Natural killer cell (primary cell): ENCODE results near the gene ZNF215. TPM values are rescaled to one million over a fixed set of nuclear protein-coding genes. Genes with fewer than 3 reads are reported as not detected.
"Not testable (repeated sequence)": the region's sequence is repeated elsewhere in the genome, so short reads cannot be mapped to it uniquely, and the experiment has no call there.

Experiments used
- ATAC-seq, 3 donors: fragments of 150-1000 bp in 2 of 3; fragments of 200-7000 bp in 1 of 3; cut with Tn5 transposase; 1 replicate in 1 of 3; 2 replicates in 2 of 3; pipeline ENCODE4 v1.10.0; 2021; ENCODE audit warnings: mild to moderate bottlenecking in 2 of 3, moderate library complexity in 2 of 3
- DNase-seq, 2 donors: peaks; one replicate each; pipeline versions ENCODE4 v3.0.0 to v3.0.0-alpha.2; 2013 to 2021; ENCODE audit warnings: mixed read lengths in 1 of 2
- H3K27ac ChIP-seq: one replicate; pipeline ENCODE4 v1.5.1; 2013; ENCODE audit warnings: mild to moderate bottlenecking, low read length
- H3K27me3 ChIP-seq: one replicate; pipeline ENCODE4 v1.6.1; 2013; ENCODE audit warnings: low read length; ENCODE audit not compliant: control insufficient read depth, insufficient read depth
- H3K36me3 ChIP-seq: one replicate; pipeline ENCODE4 v1.6.1; 2013; ENCODE audit warnings: low read length; ENCODE audit not compliant: control insufficient read depth, insufficient read depth
- H3K4me1 ChIP-seq: one replicate; pipeline ENCODE4 v1.6.1; 2013; ENCODE audit warnings: low read length; ENCODE audit not compliant: control insufficient read depth, insufficient read depth
- H3K4me3 ChIP-seq: one replicate; pipeline ENCODE4 v1.5.1; 2013; ENCODE audit warnings: low read length
- H3K9me3 ChIP-seq: one replicate; pipeline ENCODE4 v1.6.1; 2013; ENCODE audit warnings: low read length; ENCODE audit not compliant: control insufficient read depth, insufficient read depth
- H3K27ac Mint-ChIP-seq, 2 donors: one replicate each; pipeline ENCODE4 v1.8.0; 2022; ENCODE audit warnings: mild to moderate bottlenecking in 2 of 2, mixed read lengths in 2 of 2, moderate library complexity in 1 of 2
- H3K27me3 Mint-ChIP-seq, 2 donors: one replicate each; pipeline ENCODE4 v1.8.0; 2022; ENCODE audit warnings: low read depth in 2 of 2, mixed read lengths in 2 of 2
- H3K36me3 Mint-ChIP-seq: one replicate; pipeline ENCODE4 v1.8.0; 2022; ENCODE audit warnings: mixed read lengths
- H3K4me1 Mint-ChIP-seq, 2 donors: one replicate each; pipeline ENCODE4 v1.8.0; 2022; ENCODE audit warnings: mixed read lengths in 2 of 2
- H3K4me3 Mint-ChIP-seq: one replicate; pipeline ENCODE4 v1.8.0; 2022; ENCODE audit warnings: mild to moderate bottlenecking, moderate library complexity, mixed read lengths
- H3K9me3 Mint-ChIP-seq, 2 donors: one replicate each; pipeline ENCODE4 v1.8.0; 2022; ENCODE audit warnings: mixed read lengths in 2 of 2
- WGBS: methylation state at CpG from one replicate; pipeline ENCODE4 v1.1.7; 2013; ENCODE audit warnings: missing lambda C conversion rate; ENCODE audit not compliant: insufficient coverage; 5-methylcytosine and 5-hydroxymethylcytosine counted together
- intact Hi-C: fragments of 100-400 bp; cut with micrococcal nuclease; formaldehyde crosslinking; loops from one replicate; pipeline ENCODE4 v1.14.2; 2022
- total RNA-seq, 4 donors: library from RNA; stranded (reverse); fragments of 120-200 nt in 1 of 4; gene quantifications; one replicate each; pipeline versions ENCODE4 v1.2.3 to v1.2.4, GENCODE V29; 2013 to 2022
- TF ChIP-seq, protein P1 (sequence below): fragments of 200-600 bp; IDR thresholded peaks from one replicate; pipeline ENCODE4 v1.8.0; 2022; ENCODE audit warnings: antibody characterized with exemption

ZNF215 gene
- under 1 TPM in 2 of 3 donors, not detected in 1; 0.26 to 0.80 TPM for total RNA-seq
- total RNA-seq (2013): 1.4 TPM

DNA sequence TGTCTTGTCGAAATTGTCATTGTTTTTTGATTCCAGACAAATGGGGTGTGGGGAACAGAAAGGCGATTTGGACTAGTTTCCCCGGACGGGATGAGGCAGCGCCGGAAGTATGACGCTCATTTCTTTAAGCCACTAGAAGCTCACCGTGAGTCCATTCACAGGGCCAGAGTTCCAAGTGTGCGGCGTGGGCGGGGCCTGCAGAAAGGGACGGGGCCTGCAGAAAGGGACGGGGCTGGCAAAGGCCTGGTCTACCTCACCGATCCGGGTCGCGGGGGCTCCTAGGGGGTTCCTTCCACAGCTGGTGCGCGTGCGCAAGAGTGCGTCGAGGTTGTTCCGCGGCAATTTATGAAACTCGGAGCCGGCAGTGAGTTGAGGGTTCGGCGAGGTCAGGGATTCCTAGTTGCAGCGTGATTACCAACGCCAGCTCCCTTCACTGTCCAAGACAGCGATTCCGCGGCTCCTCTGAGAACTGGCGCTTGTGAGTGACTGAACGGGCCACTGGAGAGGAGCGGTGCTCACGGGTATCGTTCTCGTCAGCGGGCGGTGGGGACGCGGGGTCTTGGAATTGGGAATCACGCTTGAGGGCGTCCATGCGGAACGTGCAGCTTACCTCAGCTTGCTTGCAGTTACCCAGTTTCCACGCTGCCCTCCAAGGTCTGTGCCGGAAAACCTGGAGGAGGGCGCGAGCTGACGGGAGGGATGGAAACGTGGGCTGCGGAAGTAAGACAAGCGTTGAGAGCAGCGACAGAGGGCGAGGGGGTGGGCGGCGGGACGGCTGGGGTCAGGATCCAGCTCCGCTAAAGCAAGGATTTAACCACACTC, at the start of gene ZNF215:
TSS of gene ZNF215 (plus strand) at position 219 of the 822 bp plus-strand sequence. CDS start 5,847 bp downstream, outside the sequence.
- H3K36me3 Mint-ChIP-seq: no peaks in the 10 kb centered on the region
- 1% methylated on average over 60 of the region's 61 CpGs for WGBS
- peak within 1 kb of the TSS; percentile 64 for H3K4me3 Mint-ChIP-seq
- peak within 1 kb of the TSS in 1 of 2 donors; percentile 32 for H3K27ac Mint-ChIP-seq
- peaks cover 17 to 22% of the 10 kb centered on the region in 2 donors for H3K4me1 Mint-ChIP-seq
- H3K9me3 Mint-ChIP-seq: peaks cover 0 to 5% of the 10 kb centered on the region in 2 donors
- H3K36me3 ChIP-seq: no peaks in the 10 kb centered on the region
- peaks cover 5% of the 10 kb centered on the region for H3K27me3 ChIP-seq
- no peak within 1 kb of the TSS for H3K27ac ChIP-seq
- peak within 1 kb of the TSS; percentile 63 for H3K4me3 ChIP-seq
- H3K27me3 Mint-ChIP-seq: peaks cover 8 to 65% of the 10 kb centered on the region in 2 donors
- peaks cover 9% of the 10 kb centered on the region for H3K4me1 ChIP-seq
- DNase-seq: peak; percentile 16 to 21
- intact Hi-C loops: no loop called here
- TF ChIP-seq, protein P1, sequence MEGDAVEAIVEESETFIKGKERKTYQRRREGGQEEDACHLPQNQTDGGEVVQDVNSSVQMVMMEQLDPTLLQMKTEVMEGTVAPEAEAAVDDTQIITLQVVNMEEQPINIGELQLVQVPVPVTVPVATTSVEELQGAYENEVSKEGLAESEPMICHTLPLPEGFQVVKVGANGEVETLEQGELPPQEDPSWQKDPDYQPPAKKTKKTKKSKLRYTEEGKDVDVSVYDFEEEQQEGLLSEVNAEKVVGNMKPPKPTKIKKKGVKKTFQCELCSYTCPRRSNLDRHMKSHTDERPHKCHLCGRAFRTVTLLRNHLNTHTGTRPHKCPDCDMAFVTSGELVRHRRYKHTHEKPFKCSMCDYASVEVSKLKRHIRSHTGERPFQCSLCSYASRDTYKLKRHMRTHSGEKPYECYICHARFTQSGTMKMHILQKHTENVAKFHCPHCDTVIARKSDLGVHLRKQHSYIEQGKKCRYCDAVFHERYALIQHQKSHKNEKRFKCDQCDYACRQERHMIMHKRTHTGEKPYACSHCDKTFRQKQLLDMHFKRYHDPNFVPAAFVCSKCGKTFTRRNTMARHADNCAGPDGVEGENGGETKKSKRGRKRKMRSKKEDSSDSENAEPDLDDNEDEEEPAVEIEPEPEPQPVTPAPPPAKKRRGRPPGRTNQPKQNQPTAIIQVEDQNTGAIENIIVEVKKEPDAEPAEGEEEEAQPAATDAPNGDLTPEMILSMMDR: no peak
- no peaks in the 10 kb centered on the region for H3K9me3 ChIP-seq
- peak; percentile 48 to 78 (median 56) for ATAC-seq

DNA sequence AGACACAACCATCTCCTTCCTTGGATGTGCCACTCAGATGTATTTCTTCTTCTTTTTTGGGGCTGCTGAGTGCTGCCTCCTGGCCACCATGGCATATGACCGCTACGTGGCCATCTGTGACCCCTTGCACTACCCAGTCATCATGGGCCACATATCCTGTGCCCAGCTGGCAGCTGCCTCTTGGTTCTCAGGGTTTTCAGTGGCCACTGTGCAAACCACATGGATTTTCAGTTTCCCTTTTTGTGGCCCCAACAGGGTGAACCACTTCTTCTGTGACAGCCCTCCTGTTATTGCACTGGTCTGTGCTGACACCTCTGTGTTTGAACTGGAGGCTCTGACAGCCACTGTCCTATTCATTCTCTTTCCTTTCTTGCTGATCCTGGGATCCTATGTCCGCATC, 49.3 kb upstream of the ZNF215 start:
- H3K27ac Mint-ChIP-seq: no peak overlapping the region
- no peaks in the 10 kb centered on the region for H3K36me3 ChIP-seq
- H3K27ac ChIP-seq: no peak overlapping the region
- 88% methylated on average over 3 of the region's 3 CpGs for WGBS
- H3K27me3 ChIP-seq: no peaks in the 10 kb centered on the region
- intact Hi-C loops: no loop called here
- H3K4me3 Mint-ChIP-seq: no peak overlapping the region
- no peaks in the 10 kb centered on the region for H3K4me1 ChIP-seq
- no peaks in the 10 kb centered on the region for H3K9me3 ChIP-seq
- no peak overlapping the region for H3K4me3 ChIP-seq
- H3K27me3 Mint-ChIP-seq: peaks cover 5 to 11% of the 10 kb centered on the region in 2 donors
- TF ChIP-seq, protein P1: no peak
- DNase-seq (no peak), ATAC-seq (no peak)
- no peaks in the 10 kb centered on the region for H3K36me3 Mint-ChIP-seq
- peaks cover 0 to 3% of the 10 kb centered on the region in 2 donors for H3K9me3 Mint-ChIP-seq
- no peaks in the 10 kb centered on the region for H3K4me1 Mint-ChIP-seq

GRCh38 chr11:6882751-6883150, 43.5 kb upstream of the ZNF215 start:
- intact Hi-C loops: no loop called here
- peaks cover 2% of the 10 kb centered on the region for H3K27me3 ChIP-seq
- no peaks in the 10 kb centered on the region for H3K9me3 ChIP-seq
- Mint-ChIP-seq H3K4me1 (no peaks in the 10 kb centered on the region), H3K27me3 (peaks cover 12 to 26% of the 10 kb centered on the region in 2 donors), H3K4me3 (no peak overlapping the region), H3K36me3 (no peaks in the 10 kb centered on the region), H3K27ac (no peak overlapping the region), H3K9me3 (no peaks in the 10 kb centered on the region)
- no peak overlapping the region for H3K4me3 ChIP-seq
- no peak for DNase-seq
- H3K36me3 ChIP-seq: no peaks in the 10 kb centered on the region
- TF ChIP-seq, protein P1: no peak
- no peak for ATAC-seq
- H3K4me1 ChIP-seq: no peaks in the 10 kb centered on the region
- no peak overlapping the region for H3K27ac ChIP-seq

DNA sequence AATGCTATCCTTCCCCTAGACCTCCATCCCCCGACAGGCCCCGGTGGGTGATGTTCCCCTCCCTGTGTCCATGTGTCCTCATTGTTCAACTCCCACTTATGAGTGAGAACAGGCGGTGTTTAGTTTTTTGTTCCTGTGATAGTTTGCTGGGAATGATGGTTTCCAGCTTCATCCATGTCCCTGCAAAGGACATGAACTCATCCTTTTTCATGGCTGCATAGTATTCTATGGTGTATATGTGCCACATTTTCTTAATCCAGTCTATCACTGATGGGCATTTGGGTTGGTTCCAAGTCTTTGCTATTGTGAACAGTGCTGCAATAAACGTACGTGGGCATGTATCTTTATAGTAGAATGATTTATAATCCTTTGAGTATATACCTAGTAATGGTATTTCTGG, 38.5 kb upstream of the ZNF215 start:
- H3K9me3 ChIP-seq, intact Hi-C loops, H3K27ac ChIP-seq, H3K4me1 ChIP-seq, H3K27me3 ChIP-seq, H3K4me3 Mint-ChIP-seq, DNase-seq, H3K36me3 Mint-ChIP-seq, H3K9me3 Mint-ChIP-seq, H3K36me3 ChIP-seq, ATAC-seq, H3K4me3 ChIP-seq, H3K27ac Mint-ChIP-seq, H3K4me1 Mint-ChIP-seq: not testable (repeated sequence)
- WGBS: 100% methylated on average over 4 of the region's 5 CpGs
- H3K27me3 Mint-ChIP-seq: peaks cover 9 to 14% of the 10 kb centered on the region in 2 donors
